GM12872 (cell line): ENCODE data around the gene KHSRP.
A peak's percentile ranks its signal among the peaks of the same experiment; 100 is the strongest.

Source experiments
- TF ChIP-seq, protein P1 (sequence below): IDR thresholded peaks from 3 replicates; pipeline ENCODE4 v1.5.1; 2011; ENCODE audit warnings: low read depth, mild to moderate bottlenecking, low read length, moderate library complexity; ENCODE audit not compliant: insufficient read depth

KHSRP gene

DNA sequence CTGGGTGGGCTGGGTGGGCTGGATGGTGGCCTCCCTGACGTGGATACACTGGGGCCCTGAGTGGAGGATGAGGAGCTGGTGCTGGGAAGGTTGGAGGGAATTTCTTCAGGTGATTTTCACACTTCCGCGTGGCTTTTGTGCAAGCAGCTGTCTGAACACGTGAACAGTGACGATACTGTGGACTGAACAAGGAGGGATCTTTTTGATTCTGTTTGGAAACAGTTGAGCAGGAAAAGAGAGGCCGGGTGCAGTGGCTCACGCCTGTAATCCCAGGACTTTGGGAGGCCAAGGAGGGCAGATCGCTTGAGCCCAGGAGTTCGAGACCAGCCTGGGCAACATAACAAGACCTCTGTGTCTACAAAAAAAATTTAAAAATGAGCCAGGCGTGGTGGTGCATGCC lies 22.6 kb downstream of the KHSRP start:
- TF ChIP-seq, protein P1, sequence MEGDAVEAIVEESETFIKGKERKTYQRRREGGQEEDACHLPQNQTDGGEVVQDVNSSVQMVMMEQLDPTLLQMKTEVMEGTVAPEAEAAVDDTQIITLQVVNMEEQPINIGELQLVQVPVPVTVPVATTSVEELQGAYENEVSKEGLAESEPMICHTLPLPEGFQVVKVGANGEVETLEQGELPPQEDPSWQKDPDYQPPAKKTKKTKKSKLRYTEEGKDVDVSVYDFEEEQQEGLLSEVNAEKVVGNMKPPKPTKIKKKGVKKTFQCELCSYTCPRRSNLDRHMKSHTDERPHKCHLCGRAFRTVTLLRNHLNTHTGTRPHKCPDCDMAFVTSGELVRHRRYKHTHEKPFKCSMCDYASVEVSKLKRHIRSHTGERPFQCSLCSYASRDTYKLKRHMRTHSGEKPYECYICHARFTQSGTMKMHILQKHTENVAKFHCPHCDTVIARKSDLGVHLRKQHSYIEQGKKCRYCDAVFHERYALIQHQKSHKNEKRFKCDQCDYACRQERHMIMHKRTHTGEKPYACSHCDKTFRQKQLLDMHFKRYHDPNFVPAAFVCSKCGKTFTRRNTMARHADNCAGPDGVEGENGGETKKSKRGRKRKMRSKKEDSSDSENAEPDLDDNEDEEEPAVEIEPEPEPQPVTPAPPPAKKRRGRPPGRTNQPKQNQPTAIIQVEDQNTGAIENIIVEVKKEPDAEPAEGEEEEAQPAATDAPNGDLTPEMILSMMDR = no peak

GRCh38 chr19:6396305-6396704 lies 28.3 kb downstream of the KHSRP start:
- TF ChIP-seq, protein P1 = no peak

DNA sequence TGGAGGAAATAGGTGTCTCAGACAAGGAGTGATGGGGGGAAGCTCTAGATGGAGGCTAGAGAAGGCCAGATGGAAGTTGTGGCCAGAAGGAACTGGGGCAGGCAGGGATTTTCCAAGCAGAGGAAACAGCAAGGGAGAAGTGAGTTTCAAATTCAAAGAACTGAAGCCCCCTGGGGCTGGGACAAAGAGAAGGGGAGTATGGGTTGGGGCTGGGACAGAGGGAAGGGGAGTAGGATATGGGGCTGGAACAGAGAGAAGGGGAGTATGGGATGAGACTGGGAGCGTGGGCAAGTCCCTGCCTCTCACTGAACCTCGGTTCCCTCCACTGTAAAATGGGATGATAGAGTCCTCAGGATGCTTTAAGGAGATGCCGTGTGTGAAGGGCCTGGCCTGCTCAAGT lies 29.8 kb downstream of the KHSRP start:
- TF ChIP-seq, protein P1 = no peak

DNA sequence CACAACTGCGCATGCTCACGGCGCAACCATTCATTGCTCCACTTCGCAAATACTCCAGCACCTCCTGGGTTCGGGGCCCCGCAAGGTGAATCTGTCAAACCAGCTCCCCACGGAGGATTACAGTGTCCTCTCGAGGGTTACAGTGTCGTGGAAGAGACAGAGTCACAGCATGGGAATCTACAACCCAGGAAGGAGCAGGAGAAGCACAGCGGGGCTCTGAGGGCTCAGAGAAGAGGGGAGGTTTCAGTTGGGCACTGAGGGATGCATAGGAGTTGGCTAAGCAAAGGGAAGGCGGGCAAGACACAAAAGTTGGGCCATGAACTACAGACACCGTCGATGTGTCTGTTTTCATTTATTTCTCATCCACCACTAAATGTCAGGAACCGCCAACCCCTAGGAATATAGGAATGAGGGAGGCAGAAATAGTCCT lies 30.6 kb downstream of the KHSRP start:
- TF ChIP-seq, protein P1 = no peak

- TF ChIP-seq, protein P1 = peak; percentile 33; the same call in 2 of the 3 replicates
These were observed 31.3 kb downstream of the KHSRP start, which contains the start of gene GTF2F1 for GRCh38 chr19:6393074-6393982. Gene GTF2F1, minus strand, starts transcription at chr19:6393164. Its CDS starts 169 bp downstream, at chr19:6392995.

GRCh38 chr19:6392221-6393073 lies 32.2 kb downstream of the KHSRP start:
- TF ChIP-seq, protein P1 = no peak

- TF ChIP-seq, protein P1 = no peak
These were observed 37.2 kb downstream of the KHSRP start for GRCh38 chr19:6387372-6387771.
